Keratinocyte (primary cell): Measurements from ENCODE around the gene DNAJB5. TPM values are rescaled to one million over a fixed set of nuclear protein-coding genes. Genes with fewer than 3 reads are reported as not detected.

ENCODE experiments used
- DNase-seq: peaks from one replicate; pipeline ENCODE4 v3.0.0-alpha.2; 2011; ENCODE audit warnings: low read depth, missing footprints, low spot score
- FAIRE-seq: peaks from 2 replicates; lab custom pipeline; 2011; peaks lifted over from hg19 to GRCh38; lab: Jason Lieb, UNC
- H2AFZ ChIP-seq: 2 replicates; pipeline ENCODE4 v1.6.0; 2012; ENCODE audit warnings: low read length, control low read depth, inconsistent platforms; ENCODE audit not compliant: control insufficient read depth
- H3K27ac ChIP-seq: 2 replicates; pipeline ENCODE4 v1.5.1; 2011; ENCODE audit warnings: low read length; ENCODE audit not compliant: control insufficient read depth, insufficient read depth
- H3K27me3 ChIP-seq: 3 replicates; pipeline ENCODE4 v1.6.0; 2011; ENCODE audit warnings: low read length; ENCODE audit not compliant: control insufficient read depth, insufficient read depth; ENCODE audit errors: extremely low read depth
- H3K36me3 ChIP-seq, 2 experiments: 2 replicates in 1 of 2; 3 replicates in 1 of 2; pipeline ENCODE4 v1.5.1; 2011; ENCODE audit warnings: low read length in 2 of 2, mild to moderate bottlenecking in 1 of 2; ENCODE audit not compliant: control insufficient read depth in 2 of 2, insufficient read depth in 2 of 2; ENCODE audit errors: extremely low read depth in 1 of 2
- H3K4me1 ChIP-seq: 3 replicates; pipeline ENCODE4 v1.5.1; 2011; ENCODE audit warnings: low read length; ENCODE audit not compliant: control insufficient read depth, insufficient read depth; ENCODE audit errors: extremely low read depth
- H3K4me2 ChIP-seq: 3 replicates; pipeline ENCODE4 v1.6.0; 2011; ENCODE audit warnings: low read depth, low read length; ENCODE audit not compliant: control insufficient read depth, insufficient read depth; ENCODE audit errors: extremely low read depth
- H3K4me3 ChIP-seq, 3 experiments: fragments of 200-600 bp in 1 of 3; sonication (generic) in 1 of 3; 2 replicates in 2 of 3; 3 replicates in 1 of 3; pipeline ENCODE4 v1.5.1; 2011 to 2016; ENCODE audit warnings: low read length in 3 of 3, mild to moderate bottlenecking in 3 of 3, control low read depth in 2 of 3, inconsistent platforms in 1 of 3, low read depth in 1 of 3, mixed read lengths in 1 of 3, mixed run types in 1 of 3, moderate library complexity in 1 of 3; ENCODE audit not compliant: control insufficient read depth in 2 of 3, insufficient read depth in 2 of 3; ENCODE audit errors: extremely low read depth in 1 of 3
- H3K79me2 ChIP-seq: 2 replicates; pipeline ENCODE4 v1.6.0; 2012; ENCODE audit warnings: low read length; ENCODE audit not compliant: control insufficient read depth, insufficient read depth
- H3K9ac ChIP-seq: 3 replicates; pipeline ENCODE4 v1.6.0; 2011; ENCODE audit warnings: low read length; ENCODE audit not compliant: control insufficient read depth, insufficient read depth; ENCODE audit errors: extremely low read depth
- H3K9me1 ChIP-seq: 3 replicates; pipeline ENCODE4 v1.6.0; 2011; ENCODE audit warnings: low read length; ENCODE audit not compliant: control insufficient read depth, insufficient read depth; ENCODE audit errors: extremely low read depth
- H3K9me3 ChIP-seq: 2 replicates; pipeline ENCODE4 v1.5.1; 2012; ENCODE audit warnings: low read depth, low read length; ENCODE audit not compliant: control insufficient read depth
- H4K20me1 ChIP-seq: 3 replicates; pipeline ENCODE4 v1.6.0; 2011; ENCODE audit warnings: low read length; ENCODE audit not compliant: control insufficient read depth, insufficient read depth; ENCODE audit errors: extremely low read depth
- CTCF ChIP-seq, 3 experiments: IDR thresholded peaks in 1 of 3; conservative IDR thresholded peaks in 1 of 3; optimal IDR thresholded peaks in 1 of 3; 2 replicates in 2 of 3; 3 replicates in 1 of 3; pipeline versions ENCODE3 to v1.5.1; 2011; ENCODE audit warnings: low read length in 3 of 3, mild to moderate bottlenecking in 3 of 3, moderate library complexity in 2 of 3, control low read depth in 1 of 3, inconsistent platforms in 1 of 3; ENCODE audit not compliant: insufficient read depth in 2 of 3; ENCODE audit errors: extremely low read depth in 1 of 3
- EZH2 ChIP-seq: IDR thresholded peaks from one replicate; pipeline ENCODE4 v1.6.1; 2012; ENCODE audit warnings: inconsistent platforms, mild to moderate bottlenecking, low read length, moderate library complexity
- dilution Hi-C: fragments of 300-500 bp; cut with MboI; formaldehyde crosslinking; loops from one replicate; pipeline ENCODE4 v1.7.0; 2020; ENCODE audit warnings: low sequenced_read_pairs; ENCODE audit not compliant: extremely low pct_ligation_motif_present
- polyA plus RNA-seq, 5 experiments: library from polyadenylated mRNA; depleted of rRNA in 3 of 5; stranded (reverse) in 3 of 5; stranded (forward) in 1 of 5; unstranded in 1 of 5; fragments of >200 nt; gene quantifications; 1 replicate in 1 of 5; 2 replicates in 3 of 5; 3 replicates in 1 of 5; pipeline versions ENCODE4 v1.2.1 to v1.2.3, GENCODE V29; 2011 to 2012; ENCODE audit warnings: missing spikeins in 2 of 5, low read depth in 1 of 5, low replicate concordance in 1 of 5

DNAJB5 gene
- polyA plus RNA-seq, 1 donor (not counting 4 experiments of a cell fraction or from before 2014, with no cell fraction given) = 2.4 TPM

DNA sequence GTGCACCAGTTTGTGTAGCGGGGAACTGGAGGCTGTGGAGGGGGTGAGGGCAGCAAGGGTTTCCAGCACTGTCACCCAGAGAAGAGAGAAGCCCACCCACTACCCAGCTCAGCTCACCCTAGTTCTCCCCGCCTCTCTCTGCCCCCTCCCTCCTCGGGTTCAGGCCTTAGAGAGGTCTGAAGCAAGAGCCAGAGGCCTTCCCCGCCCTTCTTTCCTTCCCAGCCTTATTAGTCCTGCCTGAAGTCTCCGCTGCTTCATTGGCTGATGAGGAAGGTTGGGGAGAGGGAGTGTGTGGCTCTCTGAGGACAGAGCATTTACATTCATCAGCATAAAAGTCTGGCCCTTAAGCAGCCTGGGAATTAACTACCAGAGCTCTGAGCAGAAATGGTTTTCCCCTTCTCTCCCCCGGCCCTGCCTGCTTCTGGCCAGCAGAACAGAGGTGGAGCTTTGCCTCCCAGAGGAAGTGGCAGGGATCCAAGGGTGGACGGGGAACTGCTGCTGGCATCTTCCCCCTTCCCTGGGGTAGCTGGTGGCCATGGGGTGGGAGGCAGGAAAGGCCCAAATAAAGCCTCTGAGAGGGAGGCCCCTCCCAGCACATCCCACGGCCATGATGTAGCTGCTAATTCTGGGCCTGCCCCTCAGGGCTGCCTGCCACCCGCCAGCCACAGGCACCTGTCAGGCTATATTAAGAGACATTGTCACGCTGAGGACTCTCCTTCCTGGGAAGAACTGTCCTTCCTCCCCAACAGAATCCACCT is 4.1 kb downstream of the DNAJB5 start:
- H3K79me2 ChIP-seq = no peaks in the 10 kb centered on the region
- no peaks in the 10 kb centered on the region for H3K9me3 ChIP-seq
- H3K9ac ChIP-seq = no peak overlapping the region
- FAIRE-seq (peak; percentile 5), DNase-seq (no peak)
- peaks cover 56% of the 10 kb centered on the region for H3K4me1 ChIP-seq
- no peaks in the 10 kb centered on the region for H3K27me3 ChIP-seq
- no peak overlapping the region for H3K4me3 ChIP-seq
- H3K9me1 ChIP-seq = no peaks in the 10 kb centered on the region
- H3K27ac ChIP-seq = peak overlapping the region; percentile 18
- TF ChIP-seq EZH2 (no peak), CTCF (optimal IDR thresholded peaks at IDR 0.05 in 1 of 3, IDR thresholded peaks at IDR 0.05 in 1 of 3, conservative IDR thresholded peaks at IDR 0.05 in 1 of 3; ENCODE audit: extremely low read depth in 1 of 3, insufficient read depth in 2 of 3, low read length in 3 of 3) (no peak)
- no peak overlapping the region for H2AFZ ChIP-seq
- no peak overlapping the region for H3K4me2 ChIP-seq
- H4K20me1 ChIP-seq = no peaks in the 10 kb centered on the region
- dilution Hi-C loops = no loop called here
- H3K36me3 ChIP-seq = peaks cover 6 to 13% of the 10 kb centered on the region in 2 experiments

GRCh38 chr9:34994260-34994899 is 4.8 kb downstream of the DNAJB5 start:
- H4K20me1 ChIP-seq = no peaks in the 10 kb centered on the region
- H3K9ac ChIP-seq = peak overlapping the region; percentile 25
- no peak for DNase-seq
- H3K4me2 ChIP-seq = no peak overlapping the region
- dilution Hi-C loops = no loop called here
- no peaks in the 10 kb centered on the region for H3K79me2 ChIP-seq
- peak; percentile 95 for FAIRE-seq
- TF ChIP-seq CTCF (optimal IDR thresholded peaks at IDR 0.05 in 1 of 3, IDR thresholded peaks at IDR 0.05 in 1 of 3, conservative IDR thresholded peaks at IDR 0.05 in 1 of 3; ENCODE audit: extremely low read depth in 1 of 3, insufficient read depth in 2 of 3, low read length in 3 of 3) (peak in 2 of 3 experiments; percentile 81 to 97), EZH2 (no peak)
- peak overlapping the region; percentile 18 for H3K27ac ChIP-seq
- H3K4me3 ChIP-seq = no peak overlapping the region
- no peaks in the 10 kb centered on the region for H3K9me1 ChIP-seq
- no peaks in the 10 kb centered on the region for H3K9me3 ChIP-seq
- H2AFZ ChIP-seq = no peak overlapping the region
- peaks cover 6 to 13% of the 10 kb centered on the region in 2 experiments for H3K36me3 ChIP-seq
- peaks cover 52% of the 10 kb centered on the region for H3K4me1 ChIP-seq
- no peaks in the 10 kb centered on the region for H3K27me3 ChIP-seq
